ENCODE data around the gene MIS18BP1. TPM values are rescaled to one million over a fixed set of nuclear protein-coding genes. Genes with fewer than 3 reads are reported as not detected.
"Not testable (repeated sequence)": the region's sequence is repeated elsewhere in the genome, so short reads cannot be mapped to it uniquely, and the experiment has no call there.

MIS18BP1 gene
- total and polyA plus RNA-seq, 9 donors, result 12.5 to 44.3 (median 20.4) TPM

DNA sequence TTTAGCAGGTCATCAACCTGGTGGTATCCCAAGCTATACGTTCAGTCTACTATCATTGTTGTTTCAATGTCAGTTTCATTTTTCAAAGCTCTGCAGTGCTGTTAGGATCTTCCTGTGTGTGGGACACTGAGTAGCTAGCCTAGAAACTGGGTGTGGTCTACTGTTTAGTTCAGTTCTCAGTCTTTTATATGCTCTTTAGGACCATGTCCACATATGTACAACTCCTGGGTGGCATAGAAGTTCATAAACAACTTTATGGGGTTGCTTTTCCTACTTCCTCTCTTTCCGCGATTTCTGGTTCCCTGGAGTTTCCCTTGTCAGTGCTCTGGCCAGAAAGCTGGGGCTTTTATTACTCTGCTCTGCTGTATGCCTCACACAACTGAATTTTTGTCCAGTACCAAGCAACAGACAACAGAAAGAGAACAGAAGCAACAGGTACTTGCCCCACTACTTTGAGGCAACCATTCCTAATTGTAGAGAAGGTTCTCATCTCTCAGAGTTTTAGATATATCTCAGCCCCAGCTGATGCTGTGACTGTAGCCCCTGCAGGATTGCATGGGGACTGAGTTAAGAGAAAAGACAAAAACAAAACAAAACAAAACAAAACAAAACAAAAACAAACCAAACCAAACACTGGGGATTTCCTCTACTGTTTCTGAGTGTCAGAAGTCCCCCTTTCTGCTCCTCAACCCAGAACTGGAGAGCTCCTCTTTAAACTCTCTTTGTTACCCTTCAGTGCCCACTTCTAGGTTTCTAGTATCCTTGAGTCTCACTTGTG lies 30.3 kb downstream of the MIS18BP1 start:
- 95% methylated on average over 3 of the region's 3 CpGs for WGBS, 3 donors
- no peak overlapping the region for H3K4me3 ChIP-seq
- DNase-seq, result no peak
- TF ChIP-seq POLR2A (IDR thresholded peaks at IDR 0.05) (no peak), EP300 (IDR thresholded peaks at IDR 0.05) (no peak)
- TF ChIP-seq, protein P1, sequence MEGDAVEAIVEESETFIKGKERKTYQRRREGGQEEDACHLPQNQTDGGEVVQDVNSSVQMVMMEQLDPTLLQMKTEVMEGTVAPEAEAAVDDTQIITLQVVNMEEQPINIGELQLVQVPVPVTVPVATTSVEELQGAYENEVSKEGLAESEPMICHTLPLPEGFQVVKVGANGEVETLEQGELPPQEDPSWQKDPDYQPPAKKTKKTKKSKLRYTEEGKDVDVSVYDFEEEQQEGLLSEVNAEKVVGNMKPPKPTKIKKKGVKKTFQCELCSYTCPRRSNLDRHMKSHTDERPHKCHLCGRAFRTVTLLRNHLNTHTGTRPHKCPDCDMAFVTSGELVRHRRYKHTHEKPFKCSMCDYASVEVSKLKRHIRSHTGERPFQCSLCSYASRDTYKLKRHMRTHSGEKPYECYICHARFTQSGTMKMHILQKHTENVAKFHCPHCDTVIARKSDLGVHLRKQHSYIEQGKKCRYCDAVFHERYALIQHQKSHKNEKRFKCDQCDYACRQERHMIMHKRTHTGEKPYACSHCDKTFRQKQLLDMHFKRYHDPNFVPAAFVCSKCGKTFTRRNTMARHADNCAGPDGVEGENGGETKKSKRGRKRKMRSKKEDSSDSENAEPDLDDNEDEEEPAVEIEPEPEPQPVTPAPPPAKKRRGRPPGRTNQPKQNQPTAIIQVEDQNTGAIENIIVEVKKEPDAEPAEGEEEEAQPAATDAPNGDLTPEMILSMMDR (IDR thresholded peaks at IDR 0.05), result no peak
- H3K4me1 ChIP-seq (ENCODE audit: insufficient read depth), result no peaks in the 10 kb centered on the region
- H3K36me3 ChIP-seq, result no peaks in the 10 kb centered on the region
- H3K27me3 ChIP-seq, result no peaks in the 10 kb centered on the region
- H3K9me3 ChIP-seq, result no peaks in the 10 kb centered on the region
- intact Hi-C loops (cut with DNase I), result no loop called here
- no peak overlapping the region for H3K27ac ChIP-seq

DNA sequence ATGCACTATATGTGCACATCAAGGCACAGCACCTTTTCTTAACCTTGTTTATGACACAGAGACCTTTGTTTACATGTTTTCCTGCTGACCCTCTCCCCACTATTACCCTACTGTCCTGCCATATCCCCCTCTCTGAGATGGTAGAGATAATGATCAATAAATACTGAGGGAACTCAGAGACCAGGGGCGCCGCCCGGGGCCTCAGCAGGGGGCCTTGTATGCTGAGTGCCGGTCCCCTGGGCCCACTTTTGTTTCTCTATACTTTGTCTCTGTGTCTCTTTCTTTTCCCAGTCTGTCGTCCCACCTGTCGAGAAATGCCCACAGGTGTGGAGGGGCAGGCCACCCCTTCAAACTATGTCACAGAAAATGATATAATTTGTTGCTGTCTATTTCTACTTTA lies 38.7 kb downstream of the MIS18BP1 start:
- DNase-seq; intact Hi-C loops (cut with DNase I); H3K36me3 ChIP-seq; H3K9me3 ChIP-seq; H3K27ac ChIP-seq; H3K4me3 ChIP-seq; H3K27me3 ChIP-seq; H3K4me1 ChIP-seq (ENCODE audit: insufficient read depth): not testable (repeated sequence)
- 95 to 96% (median 96%) methylated on average over 6 of the region's 6 CpGs for WGBS, 3 donors

DNA sequence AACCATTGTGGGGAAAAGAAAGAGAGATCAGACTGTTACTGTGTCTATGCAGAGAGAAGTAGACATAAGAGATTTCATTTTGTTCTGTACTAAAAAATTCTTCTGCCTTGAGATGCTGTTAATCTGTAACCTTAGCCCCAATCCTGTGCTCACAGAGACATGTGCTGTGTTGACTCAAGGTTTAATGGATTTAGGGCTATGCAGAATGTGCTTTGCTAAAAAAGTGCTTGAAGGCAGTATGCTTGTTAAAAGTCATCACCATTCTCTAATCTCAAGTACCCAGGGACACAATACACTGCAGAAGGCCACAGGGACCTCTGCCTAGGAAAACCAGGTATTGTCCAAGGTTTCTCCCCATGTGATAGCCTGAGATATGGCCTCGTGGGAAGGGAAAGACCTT lies 39.3 kb downstream of the MIS18BP1 start:
- H3K36me3 ChIP-seq, result not testable (repeated sequence)

DNA sequence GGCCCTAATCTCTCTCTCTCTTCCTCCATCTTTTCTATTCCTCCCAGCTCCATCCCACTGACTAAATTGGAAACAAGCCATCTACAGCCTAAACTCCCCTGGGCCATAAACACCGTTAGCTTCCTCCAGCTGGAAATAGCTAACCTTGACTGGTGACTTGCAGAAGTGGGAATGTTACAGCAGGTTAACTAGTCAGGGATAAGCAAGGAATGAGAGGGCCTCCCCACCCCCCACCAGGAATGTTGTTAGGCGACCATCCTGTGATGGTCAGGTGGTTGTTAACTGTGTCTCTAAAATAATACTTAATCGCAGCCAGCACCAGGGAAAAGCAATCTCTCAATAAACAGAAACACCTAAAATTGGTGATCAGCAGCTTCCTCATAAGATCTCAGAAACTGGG lies 40.8 kb downstream of the MIS18BP1 start:
- no peak overlapping the region for H3K27ac ChIP-seq
- H3K4me3 ChIP-seq, result no peak overlapping the region
- intact Hi-C loops (cut with DNase I), result no loop called here
- no peaks in the 10 kb centered on the region for H3K4me1 ChIP-seq (ENCODE audit: insufficient read depth)
- H3K27me3 ChIP-seq, result no peaks in the 10 kb centered on the region
- DNase-seq, result no peak
- H3K9me3 ChIP-seq, result no peaks in the 10 kb centered on the region
- H3K36me3 ChIP-seq, result no peaks in the 10 kb centered on the region
- WGBS, 3 donors, result 64 to 70% (median 66%) methylated on average over 3 of the region's 3 CpGs
- TF ChIP-seq EP300 (IDR thresholded peaks at IDR 0.05) (no peak), POLR2A (IDR thresholded peaks at IDR 0.05) (no peak)

More for the DNA sequence above, 39.3 kb downstream of the MIS18BP1 start:
- intact Hi-C loops (cut with DNase I); DNase-seq; H3K27ac ChIP-seq; H3K4me1 ChIP-seq (ENCODE audit: insufficient read depth); H3K9me3 ChIP-seq; H3K4me3 ChIP-seq; H3K27me3 ChIP-seq: not testable (repeated sequence)
- WGBS, 3 donors, result 38 to 74% (median 46%) methylated on average over 1 of the region's 1 CpG

DNA sequence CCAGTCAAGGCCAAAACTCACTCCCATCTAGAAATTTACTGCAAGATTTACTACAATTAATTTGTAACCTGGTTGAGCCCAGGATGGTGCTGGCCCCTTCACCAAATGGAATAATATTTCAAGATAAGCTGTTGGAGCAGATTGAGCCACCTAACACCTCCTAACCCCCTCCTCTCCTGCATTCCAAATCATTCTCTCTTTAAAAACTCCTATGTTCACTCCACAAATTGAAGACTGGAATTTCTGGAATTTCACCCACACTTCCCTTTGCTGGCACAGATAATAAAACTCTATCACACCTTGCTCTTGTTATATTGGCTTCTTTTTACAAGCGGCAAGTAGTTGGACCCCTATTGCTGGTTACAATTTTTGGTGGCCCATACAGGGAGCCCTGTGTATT lies 41.7 kb downstream of the MIS18BP1 start:
- Histone ChIP-seq H3K4me3 (no peak overlapping the region), H3K4me1 (ENCODE audit: insufficient read depth) (no peaks in the 10 kb centered on the region), H3K27me3 (no peaks in the 10 kb centered on the region), H3K36me3 (no peaks in the 10 kb centered on the region), H3K9me3 (no peaks in the 10 kb centered on the region), H3K27ac (no peak overlapping the region)
- intact Hi-C loops (cut with DNase I), result no loop called here
- TF ChIP-seq, protein P1 (IDR thresholded peaks at IDR 0.05), result no peak
- no peak for TF ChIP-seq POLR2A (IDR thresholded peaks at IDR 0.05)
- no peak for TF ChIP-seq EP300 (IDR thresholded peaks at IDR 0.05)
- no peak for DNase-seq
- WGBS, 3 donors, result 87 to 95% (median 91%) methylated on average over 1 of the region's 1 CpG

DNA sequence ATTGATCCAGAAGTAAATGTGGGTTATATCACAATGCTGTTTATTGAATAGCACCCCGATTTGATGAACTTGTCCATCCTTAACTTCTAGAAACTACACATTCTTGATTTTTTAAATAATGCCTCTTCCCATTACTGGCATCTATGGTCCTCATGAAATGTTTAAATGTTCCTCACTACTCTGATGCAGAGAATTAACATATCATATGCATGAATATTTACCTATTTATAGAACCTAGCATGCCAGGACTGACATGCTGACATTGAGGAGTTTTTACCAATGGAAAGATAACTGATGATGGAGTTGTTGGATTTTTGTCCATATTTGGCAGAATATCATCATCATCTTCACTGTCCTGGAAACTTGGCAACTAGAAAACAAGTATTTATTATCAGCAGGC lies 42.8 kb downstream of the MIS18BP1 start:
- H3K36me3 ChIP-seq, result no peaks in the 10 kb centered on the region
- no peak overlapping the region for H3K27ac ChIP-seq
- no peaks in the 10 kb centered on the region for H3K9me3 ChIP-seq
- no peaks in the 10 kb centered on the region for H3K4me1 ChIP-seq (ENCODE audit: insufficient read depth)
- DNase-seq, result no peak
- 94 to 99% (median 98%) methylated on average over 1 of the region's 1 CpG for WGBS, 3 donors
- TF ChIP-seq POLR2A (IDR thresholded peaks at IDR 0.05), result no peak
- TF ChIP-seq, protein P1 (IDR thresholded peaks at IDR 0.05), result no peak
- TF ChIP-seq EP300 (IDR thresholded peaks at IDR 0.05), result no peak
- H3K4me3 ChIP-seq, result no peak overlapping the region
- no peaks in the 10 kb centered on the region for H3K27me3 ChIP-seq
- intact Hi-C loops (cut with DNase I), result no loop called here

Data from ovary (tissue), 9 donors.